Smooth muscle cell (in vitro differentiated cells): ENCODE measurements around the gene MYO15B. TPM values are rescaled to one million over a fixed set of nuclear protein-coding genes. Genes with fewer than 3 reads are reported as not detected.

Experiments
- DNase-seq: peaks from one replicate; lab custom pipeline; 2025; ENCODE audit not compliant: unreplicated experiment; lab: John Stamatoyannopoulos, UW
- H2AFZ ChIP-seq: fragments of 200-600 bp; sonication (generic); 2 replicates; pipeline ENCODE4 v1.6.0; 2016; ENCODE audit warnings: antibody characterized with exemption, low read depth, mild to moderate bottlenecking
- H3F3A ChIP-seq: fragments of 200-600 bp; sonication (generic); 2 replicates; pipeline ENCODE4 v1.6.0; 2017; ENCODE audit warnings: antibody characterized with exemption, low read depth
- H3K27ac ChIP-seq: fragments of 200-600 bp; sonication (generic); 2 replicates; pipeline ENCODE4 v1.5.1; 2016; ENCODE audit warnings: low read depth, mild to moderate bottlenecking
- H3K27me3 ChIP-seq: fragments of 200-600 bp; sonication (generic); 2 replicates; pipeline ENCODE4 v1.6.1; 2016; ENCODE audit warnings: low read depth, mild to moderate bottlenecking
- H3K36me3 ChIP-seq: fragments of 200-600 bp; sonication (generic); 2 replicates; pipeline ENCODE4 v1.5.1; 2016; ENCODE audit warnings: low read depth
- H3K4me1 ChIP-seq: fragments of 200-600 bp; sonication (generic); 2 replicates; pipeline ENCODE4 v1.5.1; 2016; ENCODE audit warnings: low read depth
- H3K4me2 ChIP-seq: fragments of 200-600 bp; sonication (generic); 2 replicates; pipeline ENCODE4 v1.6.0; 2016; ENCODE audit warnings: mild to moderate bottlenecking
- H3K4me3 ChIP-seq: fragments of 200-600 bp; sonication (generic); 2 replicates; pipeline ENCODE4 v1.5.1; 2016; ENCODE audit warnings: mild to moderate bottlenecking
- H3K79me2 ChIP-seq: fragments of 200-600 bp; sonication (generic); 2 replicates; pipeline ENCODE4 v1.6.0; 2016; ENCODE audit warnings: low read depth, mild to moderate bottlenecking
- H3K9ac ChIP-seq: fragments of 200-600 bp; sonication (generic); 2 replicates; pipeline ENCODE4 v1.6.0; 2016; ENCODE audit warnings: low read depth
- H3K9me3 ChIP-seq: fragments of 200-600 bp; sonication (generic); replicated peaks from 2 replicates; pipeline ENCODE4 v1.5.1; 2016; ENCODE audit warnings: low read depth
- H4K20me1 ChIP-seq: fragments of 200-600 bp; sonication (generic); 2 replicates; pipeline ENCODE4 v1.6.0; 2016; ENCODE audit warnings: low read depth
- WGBS: methylation state at CpG from one replicate; pipeline ENCODE4 v1.1.7; 2016; ENCODE audit warnings: low lambda C conversion rate; 5-methylcytosine and 5-hydroxymethylcytosine counted together
- polyA plus RNA-seq: library from polyadenylated mRNA; unstranded; fragments of >200 nt; fragmentation: Nextera tagmentation; extraction: Ambion mirVana; gene quantifications from 2 replicates; pipeline ENCODE4 v1.2.1, GENCODE V29; 2016
- total RNA-seq: library from RNA; depleted of rRNA; stranded (reverse); fragments of >200 nt; gene quantifications from 2 replicates; pipeline ENCODE4 v1.2.3, GENCODE V29; 2014
- TF ChIP-seq, protein P1 (sequence below): fragments of 200-600 bp; sonication (generic); IDR thresholded peaks from 2 replicates; pipeline ENCODE4 v1.5.1; 2017; ENCODE audit warnings: borderline replicate concordance, mild to moderate bottlenecking, antibody characterized with exemption; ENCODE audit not compliant: insufficient read depth, poor library complexity, severe bottlenecking

Gene MYO15B
- total and polyA plus RNA-seq, 2 experiments from 2014 or later, result 14.7 to 17.5 TPM

DNA sequence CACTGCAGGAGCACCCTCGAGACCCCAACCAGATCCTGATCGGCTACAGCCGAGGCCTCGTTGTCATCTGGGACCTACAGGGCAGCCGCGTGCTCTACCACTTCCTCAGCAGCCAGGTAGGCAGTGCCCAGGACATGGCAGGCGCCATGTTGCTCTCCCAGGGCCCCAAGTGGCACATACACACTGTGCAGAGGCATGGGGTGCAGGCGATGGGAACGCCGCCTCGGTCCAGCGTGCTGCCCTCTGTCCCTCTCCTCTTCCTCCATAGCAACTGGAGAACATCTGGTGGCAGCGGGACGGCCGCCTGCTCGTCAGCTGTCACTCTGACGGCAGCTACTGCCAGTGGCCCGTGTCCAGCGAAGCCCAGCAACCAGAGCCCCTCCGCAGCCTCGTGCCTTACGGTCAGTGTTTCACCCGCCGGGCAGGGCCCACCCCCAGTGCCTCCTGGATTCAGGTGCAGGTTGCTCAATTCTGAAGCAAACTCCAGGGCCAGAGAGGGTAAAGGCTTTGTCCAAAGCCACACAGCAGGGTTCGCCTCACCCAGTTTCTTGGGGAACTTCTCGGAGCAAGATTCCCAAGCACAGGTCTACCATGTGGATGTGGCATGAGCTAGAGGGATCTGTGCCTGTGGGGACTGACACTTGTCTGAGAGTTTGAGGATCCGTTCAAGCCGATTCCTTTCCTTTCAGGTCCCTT lies 24.4 kb upstream of the MYO15B start:
- no peaks in the 10 kb centered on the region for H3K79me2 ChIP-seq
- 94% methylated on average over 28 of the region's 28 CpGs for WGBS
- DNase-seq, result no peak
- H3K9me3 ChIP-seq, result no peaks in the 10 kb centered on the region
- no peaks in the 10 kb centered on the region for H3K4me1 ChIP-seq
- H2AFZ ChIP-seq, result no peak overlapping the region
- no peak overlapping the region for H3K4me3 ChIP-seq
- no peak overlapping the region for H3K9ac ChIP-seq
- no peaks in the 10 kb centered on the region for H4K20me1 ChIP-seq
- H3K4me2 ChIP-seq, result no peak overlapping the region
- no peaks in the 10 kb centered on the region for H3K27me3 ChIP-seq
- TF ChIP-seq, protein P1, sequence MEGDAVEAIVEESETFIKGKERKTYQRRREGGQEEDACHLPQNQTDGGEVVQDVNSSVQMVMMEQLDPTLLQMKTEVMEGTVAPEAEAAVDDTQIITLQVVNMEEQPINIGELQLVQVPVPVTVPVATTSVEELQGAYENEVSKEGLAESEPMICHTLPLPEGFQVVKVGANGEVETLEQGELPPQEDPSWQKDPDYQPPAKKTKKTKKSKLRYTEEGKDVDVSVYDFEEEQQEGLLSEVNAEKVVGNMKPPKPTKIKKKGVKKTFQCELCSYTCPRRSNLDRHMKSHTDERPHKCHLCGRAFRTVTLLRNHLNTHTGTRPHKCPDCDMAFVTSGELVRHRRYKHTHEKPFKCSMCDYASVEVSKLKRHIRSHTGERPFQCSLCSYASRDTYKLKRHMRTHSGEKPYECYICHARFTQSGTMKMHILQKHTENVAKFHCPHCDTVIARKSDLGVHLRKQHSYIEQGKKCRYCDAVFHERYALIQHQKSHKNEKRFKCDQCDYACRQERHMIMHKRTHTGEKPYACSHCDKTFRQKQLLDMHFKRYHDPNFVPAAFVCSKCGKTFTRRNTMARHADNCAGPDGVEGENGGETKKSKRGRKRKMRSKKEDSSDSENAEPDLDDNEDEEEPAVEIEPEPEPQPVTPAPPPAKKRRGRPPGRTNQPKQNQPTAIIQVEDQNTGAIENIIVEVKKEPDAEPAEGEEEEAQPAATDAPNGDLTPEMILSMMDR, result no peak
- H3K36me3 ChIP-seq, result no peaks in the 10 kb centered on the region
- H3K27ac ChIP-seq, result no peak overlapping the region
- H3F3A ChIP-seq, result no peaks in the 10 kb centered on the region

DNA sequence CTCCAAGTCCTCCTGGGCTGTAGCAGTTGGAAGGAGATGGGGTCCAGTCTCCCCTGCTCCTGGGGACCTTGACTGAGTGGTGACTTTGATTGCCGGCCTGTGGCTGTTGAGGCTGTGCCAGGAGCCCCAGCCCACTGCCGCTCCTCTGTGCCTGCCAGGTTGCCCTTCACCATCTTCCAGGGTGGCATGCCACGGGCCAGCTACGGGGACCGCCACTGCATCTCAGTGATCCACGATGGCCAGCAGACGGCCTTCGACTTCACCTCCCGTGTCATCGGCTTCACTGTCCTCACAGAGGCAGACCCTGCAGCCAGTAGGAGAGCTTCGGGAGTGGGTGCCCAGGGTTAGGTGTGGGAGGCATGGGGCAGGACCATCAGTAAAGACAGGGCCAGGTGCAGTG lies 23.4 kb upstream of the MYO15B start:
- Histone ChIP-seq H3K79me2 (no peaks in the 10 kb centered on the region), H4K20me1 (no peaks in the 10 kb centered on the region), H3K4me1 (no peaks in the 10 kb centered on the region), H3K4me3 (no peak overlapping the region), H2AFZ (no peak overlapping the region), H3K9ac (no peak overlapping the region), H3K9me3 (no peaks in the 10 kb centered on the region), H3K4me2 (no peak overlapping the region), H3K27me3 (no peaks in the 10 kb centered on the region), H3K27ac (no peak overlapping the region), H3F3A (no peaks in the 10 kb centered on the region), H3K36me3 (no peaks in the 10 kb centered on the region)
- WGBS, result 96% methylated on average over 11 of the region's 11 CpGs
- no peak for DNase-seq
- TF ChIP-seq, protein P1, result no peak

DNA sequence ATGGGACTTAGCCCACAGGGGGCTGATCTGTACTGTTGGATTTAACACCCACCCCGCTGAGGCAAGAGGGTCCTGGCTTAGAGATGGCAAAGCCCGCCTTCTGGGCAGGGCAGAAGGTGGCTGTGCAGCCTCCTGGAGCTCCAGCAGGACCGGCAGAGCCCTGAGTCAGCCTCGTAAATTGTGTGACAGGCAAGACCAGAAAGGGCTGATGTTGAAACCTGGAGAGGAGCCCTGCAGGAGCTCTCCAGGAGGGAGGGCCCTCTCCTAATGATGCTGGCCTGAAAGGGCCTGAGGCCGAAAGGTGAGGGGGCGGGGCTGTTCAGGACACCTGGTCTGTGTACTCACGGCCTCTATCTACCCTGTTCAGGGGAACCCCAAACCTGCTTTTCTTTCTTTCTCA lies 22.5 kb upstream of the MYO15B start:
- Histone ChIP-seq H4K20me1 (no peaks in the 10 kb centered on the region), H2AFZ (no peak overlapping the region), H3K36me3 (no peaks in the 10 kb centered on the region), H3K27me3 (no peaks in the 10 kb centered on the region), H3K9me3 (no peaks in the 10 kb centered on the region), H3K79me2 (no peaks in the 10 kb centered on the region), H3F3A (no peaks in the 10 kb centered on the region), H3K4me1 (no peaks in the 10 kb centered on the region), H3K4me2 (no peak overlapping the region), H3K4me3 (no peak overlapping the region), H3K27ac (no peak overlapping the region), H3K9ac (no peak overlapping the region)
- TF ChIP-seq, protein P1, result no peak
- no peak for DNase-seq
- 48% methylated on average over 7 of the region's 7 CpGs for whole genome bisulfite sequencing

DNA sequence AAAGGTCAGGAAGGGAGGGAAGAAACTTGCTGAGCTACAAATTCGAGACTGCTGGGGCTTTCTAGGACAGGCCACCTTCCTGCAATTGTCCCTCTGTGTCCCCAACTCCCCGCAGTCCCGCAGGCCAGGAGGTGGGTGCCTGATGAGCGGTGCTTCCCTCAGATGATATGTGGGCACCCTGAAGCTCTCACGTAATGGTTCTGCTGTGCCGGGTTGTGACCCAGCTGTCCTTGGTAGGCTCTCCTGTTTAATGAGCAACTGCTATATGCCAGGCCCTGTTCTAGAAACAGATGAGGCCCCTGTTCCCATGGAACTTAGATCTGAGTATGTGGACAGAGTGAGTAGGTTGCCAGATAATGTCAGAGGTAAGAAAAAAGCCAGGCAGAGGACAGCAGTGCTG lies 22.0 kb upstream of the MYO15B start:
- Histone ChIP-seq H3K27me3 (no peaks in the 10 kb centered on the region), H3K36me3 (no peaks in the 10 kb centered on the region), H3K27ac (no peak overlapping the region), H3K9me3 (no peaks in the 10 kb centered on the region), H3K4me3 (no peak overlapping the region), H4K20me1 (no peaks in the 10 kb centered on the region), H3F3A (no peaks in the 10 kb centered on the region), H3K4me1 (no peaks in the 10 kb centered on the region), H3K4me2 (no peak overlapping the region), H3K79me2 (no peaks in the 10 kb centered on the region), H3K9ac (no peak overlapping the region), H2AFZ (no peak overlapping the region)
- no peak for DNase-seq
- TF ChIP-seq, protein P1, result no peak
- WGBS, result 95% methylated on average over 6 of the region's 6 CpGs
